HEK293 (cell line): ENCODE data around the gene LAMTOR1.
"Not testable (repeated sequence)": the region's sequence is repeated elsewhere in the genome, so short reads cannot be mapped to it uniquely, and the experiment has no call there.

Source experiments
- BCL11A ChIP-seq: fragments of 450-650 bp; formaldehyde crosslinking; IDR thresholded peaks from 2 replicates; pipeline ENCODE4 v1.5.1; 2016; ENCODE audit warnings: low read depth, missing biosample characterization, missing genetic modification characterization
- MYNN ChIP-seq: fragments of 450-650 bp; formaldehyde crosslinking; IDR thresholded peaks from 2 replicates; pipeline ENCODE4 v1.5.1; 2016; ENCODE audit warnings: missing biosample characterization, missing genetic modification characterization, borderline replicate concordance
- ZNF138 ChIP-seq: fragments of 450-650 bp; formaldehyde crosslinking; IDR thresholded peaks from 2 replicates; pipeline ENCODE4 v1.5.1; 2016; ENCODE audit warnings: missing biosample characterization, missing genetic modification characterization, borderline replicate concordance
- ZNF140 ChIP-seq: fragments of 450-650 bp; formaldehyde crosslinking; IDR thresholded peaks from 2 replicates; pipeline ENCODE4 v1.5.1; 2016; ENCODE audit warnings: missing biosample characterization, missing genetic modification characterization
- ZNF2 ChIP-seq: fragments of 450-650 bp; formaldehyde crosslinking; IDR thresholded peaks from 2 replicates; pipeline ENCODE4 v1.5.1; 2016; ENCODE audit warnings: missing biosample characterization, missing genetic modification characterization
- ZNF561 ChIP-seq: fragments of 450-650 bp; IDR thresholded peaks from 2 replicates; pipeline ENCODE4 v1.5.1; 2018; ENCODE audit warnings: missing biosample characterization, missing genetic modification characterization, borderline replicate concordance
- ZNF600 ChIP-seq: fragments of 450-650 bp; formaldehyde crosslinking; IDR thresholded peaks from 2 replicates; pipeline ENCODE4 v1.5.1; 2016; ENCODE audit warnings: missing biosample characterization, missing genetic modification characterization
- TF ChIP-seq, protein P1 (sequence below): fragments of 450-650 bp; formaldehyde crosslinking; IDR thresholded peaks from 2 replicates; pipeline ENCODE4 v1.5.1; 2017; ENCODE audit warnings: missing biosample characterization, missing genetic modification characterization
- TF ChIP-seq, protein P2 (sequence below): fragments of 450-650 bp; formaldehyde crosslinking; IDR thresholded peaks from 2 replicates; pipeline ENCODE4 v1.5.1; 2016; ENCODE audit warnings: missing biosample characterization, missing genetic modification characterization

DNA sequence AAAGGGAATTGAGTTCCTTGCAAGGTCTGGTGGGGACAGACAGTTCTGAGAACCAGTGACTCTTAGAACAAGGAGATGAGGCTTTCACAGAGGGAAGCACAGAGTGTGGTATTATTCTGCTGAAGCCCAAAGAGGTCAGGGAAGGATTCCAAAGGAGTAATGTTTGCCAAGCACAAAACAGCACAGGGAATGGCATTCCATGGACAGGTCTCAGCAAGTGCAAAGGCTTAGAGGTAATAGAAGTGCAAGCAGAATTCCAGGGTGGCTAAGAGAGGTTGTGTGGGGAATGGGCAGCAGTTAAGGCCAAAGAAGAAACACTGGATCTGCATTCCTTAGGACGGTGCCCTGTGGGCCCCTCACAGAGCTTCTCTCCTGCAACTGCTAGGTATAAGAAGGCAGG is 39.0 kb upstream of the LAMTOR1 start:
- TF ChIP-seq, protein P1, sequence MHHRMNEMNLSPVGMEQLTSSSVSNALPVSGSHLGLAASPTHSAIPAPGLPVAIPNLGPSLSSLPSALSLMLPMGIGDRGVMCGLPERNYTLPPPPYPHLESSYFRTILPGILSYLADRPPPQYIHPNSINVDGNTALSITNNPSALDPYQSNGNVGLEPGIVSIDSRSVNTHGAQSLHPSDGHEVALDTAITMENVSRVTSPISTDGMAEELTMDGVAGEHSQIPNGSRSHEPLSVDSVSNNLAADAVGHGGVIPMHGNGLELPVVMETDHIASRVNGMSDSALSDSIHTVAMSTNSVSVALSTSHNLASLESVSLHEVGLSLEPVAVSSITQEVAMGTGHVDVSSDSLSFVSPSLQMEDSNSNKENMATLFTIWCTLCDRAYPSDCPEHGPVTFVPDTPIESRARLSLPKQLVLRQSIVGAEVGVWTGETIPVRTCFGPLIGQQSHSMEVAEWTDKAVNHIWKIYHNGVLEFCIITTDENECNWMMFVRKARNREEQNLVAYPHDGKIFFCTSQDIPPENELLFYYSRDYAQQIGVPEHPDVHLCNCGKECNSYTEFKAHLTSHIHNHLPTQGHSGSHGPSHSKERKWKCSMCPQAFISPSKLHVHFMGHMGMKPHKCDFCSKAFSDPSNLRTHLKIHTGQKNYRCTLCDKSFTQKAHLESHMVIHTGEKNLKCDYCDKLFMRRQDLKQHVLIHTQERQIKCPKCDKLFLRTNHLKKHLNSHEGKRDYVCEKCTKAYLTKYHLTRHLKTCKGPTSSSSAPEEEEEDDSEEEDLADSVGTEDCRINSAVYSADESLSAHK (tag by site-specific recombination) = not testable (repeated sequence)
- TF ChIP-seq ZNF561 (tag by site-specific recombination); ZNF138 (tag by site-specific recombination); BCL11A (tag by site-specific recombination); ZNF2 (tag by site-specific recombination); ZNF600 (tag by site-specific recombination); ZNF140 (tag by site-specific recombination); MYNN: not testable (repeated sequence)
- TF ChIP-seq, protein P2, sequence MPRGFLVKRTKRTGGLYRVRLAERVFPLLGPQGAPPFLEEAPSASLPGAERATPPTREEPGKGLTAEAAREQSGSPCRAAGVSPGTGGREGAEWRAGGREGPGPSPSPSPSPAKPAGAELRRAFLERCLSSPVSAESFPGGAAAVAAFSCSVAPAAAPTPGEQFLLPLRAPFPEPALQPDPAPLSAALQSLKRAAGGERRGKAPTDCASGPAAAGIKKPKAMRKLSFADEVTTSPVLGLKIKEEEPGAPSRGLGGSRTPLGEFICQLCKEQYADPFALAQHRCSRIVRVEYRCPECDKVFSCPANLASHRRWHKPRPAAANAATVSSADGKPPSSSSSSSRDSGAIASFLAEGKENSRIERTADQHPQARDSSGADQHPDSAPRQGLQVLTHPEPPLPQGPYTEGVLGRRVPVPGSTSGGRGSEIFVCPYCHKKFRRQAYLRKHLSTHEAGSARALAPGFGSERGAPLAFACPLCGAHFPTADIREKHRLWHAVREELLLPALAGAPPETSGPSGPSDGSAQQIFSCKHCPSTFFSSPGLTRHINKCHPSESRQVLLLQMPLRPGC = not testable (repeated sequence)
